DND-41 (cell line): ENCODE data around the gene ARSJ.

Source experiments
- EZH2 ChIP-seq: IDR thresholded peaks from 3 replicates; pipeline ENCODE4 v1.6.1; 2012; ENCODE audit warnings: borderline replicate concordance, low read depth, mild to moderate bottlenecking, moderate library complexity, low read length, inconsistent platforms; ENCODE audit not compliant: severe bottlenecking
- TF ChIP-seq, protein P1 (sequence below): IDR thresholded peaks from 2 replicates; pipeline ENCODE4 v1.5.1; 2012; ENCODE audit warnings: borderline replicate concordance, low read length, moderate library complexity, mild to moderate bottlenecking; ENCODE audit not compliant: poor library complexity, severe bottlenecking; ENCODE audit errors: extremely low read depth

DNA sequence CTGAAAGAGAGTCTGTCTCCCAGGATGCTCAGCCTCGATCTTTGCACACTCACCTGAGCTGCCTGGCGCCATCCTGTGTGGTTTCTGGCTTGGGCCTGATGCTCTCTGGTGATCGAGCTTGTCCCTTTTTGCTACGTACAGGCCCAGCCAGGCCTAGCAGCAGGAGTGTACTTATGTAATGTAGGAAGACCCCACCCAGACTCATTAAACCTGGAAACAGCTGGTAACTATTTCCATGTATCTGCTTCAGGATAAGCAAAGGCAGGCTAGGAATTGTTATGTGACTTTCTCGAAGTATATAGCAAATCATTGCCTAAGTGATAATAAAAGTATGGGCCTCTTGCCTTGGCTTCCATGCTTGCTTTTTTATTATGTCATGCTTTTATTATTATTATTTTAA, 18.6 kb upstream of the ARSJ start:
- TF ChIP-seq, protein P1, sequence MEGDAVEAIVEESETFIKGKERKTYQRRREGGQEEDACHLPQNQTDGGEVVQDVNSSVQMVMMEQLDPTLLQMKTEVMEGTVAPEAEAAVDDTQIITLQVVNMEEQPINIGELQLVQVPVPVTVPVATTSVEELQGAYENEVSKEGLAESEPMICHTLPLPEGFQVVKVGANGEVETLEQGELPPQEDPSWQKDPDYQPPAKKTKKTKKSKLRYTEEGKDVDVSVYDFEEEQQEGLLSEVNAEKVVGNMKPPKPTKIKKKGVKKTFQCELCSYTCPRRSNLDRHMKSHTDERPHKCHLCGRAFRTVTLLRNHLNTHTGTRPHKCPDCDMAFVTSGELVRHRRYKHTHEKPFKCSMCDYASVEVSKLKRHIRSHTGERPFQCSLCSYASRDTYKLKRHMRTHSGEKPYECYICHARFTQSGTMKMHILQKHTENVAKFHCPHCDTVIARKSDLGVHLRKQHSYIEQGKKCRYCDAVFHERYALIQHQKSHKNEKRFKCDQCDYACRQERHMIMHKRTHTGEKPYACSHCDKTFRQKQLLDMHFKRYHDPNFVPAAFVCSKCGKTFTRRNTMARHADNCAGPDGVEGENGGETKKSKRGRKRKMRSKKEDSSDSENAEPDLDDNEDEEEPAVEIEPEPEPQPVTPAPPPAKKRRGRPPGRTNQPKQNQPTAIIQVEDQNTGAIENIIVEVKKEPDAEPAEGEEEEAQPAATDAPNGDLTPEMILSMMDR, result no peak
- no peak for TF ChIP-seq EZH2
